ENCODE results near the gene RNF227. TPM values are rescaled to one million over a fixed set of nuclear protein-coding genes. Genes with fewer than 3 reads are reported as not detected.

RNF227 gene
- total and polyA plus RNA-seq, 2 experiments from 2014 or later, result 0.42 to 1.4 TPM

DNA sequence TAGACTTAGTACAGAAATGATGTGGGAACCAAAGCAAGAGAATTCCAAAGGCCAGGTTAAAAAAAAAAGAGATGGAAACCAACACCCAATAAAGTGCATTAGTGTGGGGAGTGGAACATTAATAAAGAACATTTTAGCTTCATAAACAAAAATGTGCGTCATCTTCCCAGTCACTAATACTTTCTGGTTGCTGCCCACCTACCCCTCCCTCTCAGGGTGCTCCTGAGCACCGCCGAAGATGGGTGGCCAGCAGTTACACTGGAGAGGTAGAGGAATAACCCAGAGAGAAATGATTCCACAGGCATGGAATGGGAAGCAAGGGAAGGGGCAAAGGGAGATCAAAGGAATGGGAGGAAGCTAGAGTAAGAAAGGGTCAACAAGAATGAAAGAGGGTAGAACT, 33.5 kb downstream of the RNF227 start:
- Histone ChIP-seq H3K4me1 (ENCODE audit: insufficient read depth) (peaks cover 29% of the 10 kb centered on the region), H2AFZ (no peak overlapping the region), H3F3A (replicated peaks; ENCODE audit: low read depth) (peaks cover 8% of the 10 kb centered on the region), H3K9me2 (ENCODE audit: insufficient read depth) (no peaks in the 10 kb centered on the region), H4K20me1 (replicated peaks; ENCODE audit: insufficient read depth) (no peaks in the 10 kb centered on the region), H3K27me3 (ENCODE audit: insufficient read depth) (peaks cover 60% of the 10 kb centered on the region), H3K27ac (ENCODE audit: low read depth) (no peak overlapping the region), H3K4me3 (no peak overlapping the region), H3K36me3 (ENCODE audit: insufficient read depth) (no peaks in the 10 kb centered on the region), H3K4me2 (no peak overlapping the region), H3K79me2 (replicated peaks; ENCODE audit: insufficient read depth) (no peaks in the 10 kb centered on the region)
- H3K27me3 Mint-ChIP-seq (ENCODE audit: insufficient read depth, low read depth, poor library complexity), result peaks cover 2% of the 10 kb centered on the region
- H3K4me3 Mint-ChIP-seq, result no peak overlapping the region
- no peaks in the 10 kb centered on the region; the same call in 2 of the 3 replicates for H3K36me3 Mint-ChIP-seq (ENCODE audit: low read depth)
- DNase-seq (ENCODE audit: low spot score) (no peak), ATAC-seq (no peak)
- TF ChIP-seq POLR2AphosphoS5 (IDR thresholded peaks at IDR 0.05; ENCODE audit: low read depth) (no peak), ZNF331 (CRISPR knock-in tag; IDR thresholded peaks at IDR 0.05; ENCODE audit: low read depth) (no peak), ZNF114 (CRISPR knock-in tag; IDR thresholded peaks at IDR 0.05) (no peak), ETS1 (IDR thresholded peaks at IDR 0.05) (no peak), CTCF (conservative IDR thresholded peaks at IDR 0.05; ENCODE audit: low read depth in 2 of 2) (no peak), ZNF462 (CRISPR knock-in tag; IDR thresholded peaks at IDR 0.05) (no peak), EZH2phosphoT487 (IDR thresholded peaks at IDR 0.05; ENCODE audit: unreplicated experiment) (no peak), EZH2 (IDR thresholded peaks at IDR 0.05; ENCODE audit: low read depth, unreplicated experiment) (no peak)
- TF ChIP-seq, protein P1, sequence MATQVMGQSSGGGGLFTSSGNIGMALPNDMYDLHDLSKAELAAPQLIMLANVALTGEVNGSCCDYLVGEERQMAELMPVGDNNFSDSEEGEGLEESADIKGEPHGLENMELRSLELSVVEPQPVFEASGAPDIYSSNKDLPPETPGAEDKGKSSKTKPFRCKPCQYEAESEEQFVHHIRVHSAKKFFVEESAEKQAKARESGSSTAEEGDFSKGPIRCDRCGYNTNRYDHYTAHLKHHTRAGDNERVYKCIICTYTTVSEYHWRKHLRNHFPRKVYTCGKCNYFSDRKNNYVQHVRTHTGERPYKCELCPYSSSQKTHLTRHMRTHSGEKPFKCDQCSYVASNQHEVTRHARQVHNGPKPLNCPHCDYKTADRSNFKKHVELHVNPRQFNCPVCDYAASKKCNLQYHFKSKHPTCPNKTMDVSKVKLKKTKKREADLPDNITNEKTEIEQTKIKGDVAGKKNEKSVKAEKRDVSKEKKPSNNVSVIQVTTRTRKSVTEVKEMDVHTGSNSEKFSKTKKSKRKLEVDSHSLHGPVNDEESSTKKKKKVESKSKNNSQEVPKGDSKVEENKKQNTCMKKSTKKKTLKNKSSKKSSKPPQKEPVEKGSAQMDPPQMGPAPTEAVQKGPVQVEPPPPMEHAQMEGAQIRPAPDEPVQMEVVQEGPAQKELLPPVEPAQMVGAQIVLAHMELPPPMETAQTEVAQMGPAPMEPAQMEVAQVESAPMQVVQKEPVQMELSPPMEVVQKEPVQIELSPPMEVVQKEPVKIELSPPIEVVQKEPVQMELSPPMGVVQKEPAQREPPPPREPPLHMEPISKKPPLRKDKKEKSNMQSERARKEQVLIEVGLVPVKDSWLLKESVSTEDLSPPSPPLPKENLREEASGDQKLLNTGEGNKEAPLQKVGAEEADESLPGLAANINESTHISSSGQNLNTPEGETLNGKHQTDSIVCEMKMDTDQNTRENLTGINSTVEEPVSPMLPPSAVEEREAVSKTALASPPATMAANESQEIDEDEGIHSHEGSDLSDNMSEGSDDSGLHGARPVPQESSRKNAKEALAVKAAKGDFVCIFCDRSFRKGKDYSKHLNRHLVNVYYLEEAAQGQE (IDR thresholded peaks at IDR 0.05; ENCODE audit: unreplicated experiment), result no peak
- H3K9me3 Mint-ChIP-seq, result no peaks in the 10 kb centered on the region; the same call in 2 of the 3 replicates
- H3K27ac Mint-ChIP-seq, result no peak overlapping the region
- H3K4me1 Mint-ChIP-seq, result peaks cover 3% of the 10 kb centered on the region; the same call in 1 of the 3 replicates

Data from GM23338 (cell line).